Right ventricle myocardium superior (tissue), 1 donor: Measurements from ENCODE around the gene SDCCAG8. TPM values are rescaled to one million over a fixed set of nuclear protein-coding genes. Genes with fewer than 3 reads are reported as not detected.

Experiments used
- ATAC-seq: fragments of 200-7000 bp; cut with Tn5 transposase; one replicate; pipeline ENCODE4 v1.9.1; 2020; ENCODE audit warnings: mild to moderate bottlenecking; ENCODE audit not compliant: poor library complexity
- DNase-seq: peaks from one replicate; pipeline ENCODE4 v3.0.0-alpha.2; 2020
- intact Hi-C: fragments of 100-400 bp; cut with DNase I; formaldehyde crosslinking; loops from one replicate; pipeline ENCODE4 v1.11.2; 2022
- total RNA-seq: library from RNA; stranded (reverse); fragmentation: NEBNext Ultra II Directional; extraction: Animal tissue kit (Norgen Biotek cat#: 25700); gene quantifications from one replicate; pipeline ENCODE4 v1.2.1, GENCODE V29; 2021
- donor health status: DM: no; HTN: yes; CAD: no; lungs with severe emphysema.

Gene SDCCAG8
- total RNA-seq, 1 donor from 2014 or later, result 16.5 TPM

DNA sequence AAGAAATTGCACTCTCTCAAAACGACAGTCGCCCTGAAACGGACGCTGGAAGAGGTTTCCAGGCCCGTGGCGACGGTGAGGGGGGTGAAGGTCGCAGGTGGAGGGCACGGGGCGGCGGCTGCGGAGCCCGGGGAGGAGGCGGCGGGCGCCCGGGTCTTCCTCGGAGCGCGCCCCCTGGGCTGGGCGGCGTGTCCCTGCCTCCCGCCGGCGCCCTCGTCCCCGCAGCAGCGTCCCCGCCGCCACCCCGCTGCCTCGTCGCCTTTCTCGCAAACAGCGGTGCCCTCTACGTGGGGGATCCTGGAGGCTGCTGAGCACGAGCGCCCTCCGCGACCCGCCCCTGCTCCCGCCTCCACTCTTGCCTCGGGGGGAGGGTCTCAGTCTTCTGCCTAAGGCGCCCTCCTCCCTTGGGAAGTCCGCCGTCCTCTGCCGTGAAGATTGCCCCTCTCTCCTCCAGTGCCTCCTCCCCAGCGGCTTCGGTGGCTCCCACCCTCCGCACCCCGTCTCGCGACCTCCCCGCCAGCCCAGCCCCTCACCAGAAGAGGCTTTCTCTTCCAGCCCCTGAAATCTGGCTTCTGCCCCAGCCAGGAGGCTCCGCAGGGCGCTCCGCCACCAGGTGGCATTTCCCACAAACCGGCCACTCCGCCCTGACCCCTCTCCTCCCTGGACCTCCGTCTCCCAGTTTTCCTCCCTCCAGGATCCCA is 227.4 kb downstream of the SDCCAG8 start:
- no peak for DNase-seq
- intact Hi-C loops, result no loop called here
- ATAC-seq, result peak; percentile 58

DNA sequence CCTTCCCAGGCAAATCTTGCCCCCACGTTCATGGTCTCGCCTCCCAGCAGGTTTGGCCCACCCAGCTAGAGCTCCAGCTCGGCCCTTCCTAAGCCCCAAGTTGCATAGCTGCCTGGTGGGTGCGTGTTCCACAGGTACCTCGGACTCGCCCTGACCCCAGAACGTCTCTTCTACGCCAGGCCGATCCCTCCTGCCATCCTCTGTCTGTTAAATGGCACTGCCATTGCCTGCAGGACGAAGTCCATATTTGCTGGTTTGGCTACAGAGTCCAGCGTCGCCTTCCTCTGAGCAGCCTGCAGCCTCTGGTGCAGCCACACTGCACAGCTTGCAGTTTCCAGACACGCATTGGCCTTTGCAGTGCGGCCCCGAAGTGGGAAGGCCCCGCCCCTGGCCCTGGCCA is 228.1 kb downstream of the SDCCAG8 start:
- no peak for ATAC-seq
- no peak for DNase-seq
- intact Hi-C loops, result no loop called here

- DNase-seq, result no peak
- intact Hi-C loops, result no loop called here
- ATAC-seq, result no peak
Measured at GRCh38 chr1:243487036-243487648, 231.3 kb downstream of the SDCCAG8 start.

GRCh38 chr1:243487649-243488227 is 231.9 kb downstream of the SDCCAG8 start:
- intact Hi-C loops, result no loop called here
- no peak for ATAC-seq
- no peak for DNase-seq

GRCh38 chr1:243488459-243489157 is 232.8 kb downstream of the SDCCAG8 start:
- ATAC-seq (no peak), DNase-seq (no peak)
- intact Hi-C loops, result no loop called here

GRCh38 chr1:243489158-243489527 is 233.3 kb downstream of the SDCCAG8 start:
- ATAC-seq (no peak), DNase-seq (no peak)
- intact Hi-C loops, result no loop called here

DNA sequence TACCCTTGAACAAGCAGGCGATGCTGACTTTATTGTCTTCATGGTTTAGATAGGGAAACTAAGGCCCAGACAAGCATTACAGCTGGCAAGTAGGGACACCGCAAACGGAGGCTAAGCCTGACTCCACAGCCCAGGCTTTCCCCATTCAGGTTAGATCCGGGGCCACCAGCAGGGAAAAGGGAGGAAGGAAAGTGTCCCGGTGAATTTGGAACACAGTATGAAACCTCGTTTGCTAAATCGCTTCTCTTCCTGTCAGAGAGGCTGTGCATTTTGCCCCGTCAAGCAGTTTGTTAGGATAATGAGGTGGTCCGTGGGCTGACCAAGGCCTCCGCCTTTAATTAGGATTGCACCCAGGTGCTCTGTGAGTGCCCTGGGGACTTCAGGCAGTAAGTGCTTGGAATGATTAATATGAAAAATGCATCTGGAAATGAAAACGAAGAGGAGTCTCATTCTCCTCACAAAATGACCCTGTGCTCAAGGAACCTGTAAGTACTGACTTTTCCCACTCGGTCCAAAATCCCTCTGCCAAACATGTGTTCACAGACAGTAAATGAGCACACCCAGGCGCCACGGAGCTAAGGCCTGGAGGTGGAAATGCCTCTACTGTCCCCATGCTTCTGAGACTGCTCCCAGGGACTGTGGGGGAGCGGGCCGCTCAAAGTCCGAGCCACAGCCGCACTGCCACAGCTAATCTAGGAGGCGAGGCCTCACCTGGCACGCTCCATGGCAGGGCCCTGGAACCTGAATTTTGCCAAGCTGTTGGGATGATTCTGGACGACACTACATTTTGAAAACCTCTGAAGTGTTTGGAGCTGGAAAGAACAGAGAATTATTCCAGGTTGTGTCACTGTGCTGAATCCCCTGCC is 234.1 kb downstream of the SDCCAG8 start:
- intact Hi-C loops, result no loop called here
- DNase-seq (no peak), ATAC-seq (no peak)

DNA sequence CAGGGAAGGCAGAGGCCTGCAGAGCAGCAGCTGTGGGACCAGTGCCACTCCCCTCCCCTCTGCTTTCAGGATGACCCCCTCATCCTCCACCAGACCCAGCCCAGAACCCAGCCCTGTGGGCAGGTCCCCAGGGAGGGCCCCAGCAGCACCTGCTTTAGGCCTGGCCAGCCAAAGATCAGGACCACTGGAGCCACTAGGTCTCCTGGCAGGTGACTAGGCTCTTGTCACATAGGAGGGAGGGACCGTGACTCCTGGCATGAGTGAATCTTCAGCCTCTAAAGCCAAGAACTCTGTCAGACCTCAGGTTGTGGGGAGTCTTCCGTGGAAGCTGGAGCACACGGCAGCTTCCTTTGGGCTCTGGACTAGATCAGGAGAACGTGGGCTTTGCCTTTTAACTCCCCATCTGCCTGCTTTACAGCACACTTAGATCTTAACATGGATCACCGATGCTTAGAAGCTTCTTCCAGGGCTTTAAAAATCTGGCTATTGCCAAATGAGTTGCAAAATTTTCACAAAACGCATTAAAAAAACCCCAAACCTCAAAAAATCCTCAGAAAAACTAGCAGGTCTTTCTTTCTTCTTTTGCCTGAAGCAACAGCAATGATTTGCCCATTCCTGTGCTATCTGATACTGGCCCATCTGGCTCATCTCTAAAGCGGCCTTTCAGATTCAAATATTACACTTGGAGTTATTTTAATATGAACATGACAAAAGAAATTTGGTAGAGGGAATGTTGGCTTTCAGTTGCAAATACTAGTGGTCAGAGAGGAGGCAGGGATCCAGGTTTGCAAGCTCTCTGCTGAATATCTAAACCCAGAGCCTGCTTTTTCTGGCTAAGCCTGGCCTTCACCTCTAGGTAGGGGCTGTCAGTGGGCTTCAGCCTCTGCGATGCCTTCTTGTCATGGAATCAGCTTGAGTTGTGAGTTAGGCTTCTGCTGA is 235.2 kb downstream of the SDCCAG8 start:
- no peak for ATAC-seq
- no peak for DNase-seq

GRCh38 chr1:243493156-243494129 is 237.6 kb downstream of the SDCCAG8 start:
- intact Hi-C loops, result no loop called here
- no peak for DNase-seq
- no peak for ATAC-seq

More for the DNA sequence above, 235.2 kb downstream of the SDCCAG8 start:
- intact Hi-C loops, result no loop called here

DNA sequence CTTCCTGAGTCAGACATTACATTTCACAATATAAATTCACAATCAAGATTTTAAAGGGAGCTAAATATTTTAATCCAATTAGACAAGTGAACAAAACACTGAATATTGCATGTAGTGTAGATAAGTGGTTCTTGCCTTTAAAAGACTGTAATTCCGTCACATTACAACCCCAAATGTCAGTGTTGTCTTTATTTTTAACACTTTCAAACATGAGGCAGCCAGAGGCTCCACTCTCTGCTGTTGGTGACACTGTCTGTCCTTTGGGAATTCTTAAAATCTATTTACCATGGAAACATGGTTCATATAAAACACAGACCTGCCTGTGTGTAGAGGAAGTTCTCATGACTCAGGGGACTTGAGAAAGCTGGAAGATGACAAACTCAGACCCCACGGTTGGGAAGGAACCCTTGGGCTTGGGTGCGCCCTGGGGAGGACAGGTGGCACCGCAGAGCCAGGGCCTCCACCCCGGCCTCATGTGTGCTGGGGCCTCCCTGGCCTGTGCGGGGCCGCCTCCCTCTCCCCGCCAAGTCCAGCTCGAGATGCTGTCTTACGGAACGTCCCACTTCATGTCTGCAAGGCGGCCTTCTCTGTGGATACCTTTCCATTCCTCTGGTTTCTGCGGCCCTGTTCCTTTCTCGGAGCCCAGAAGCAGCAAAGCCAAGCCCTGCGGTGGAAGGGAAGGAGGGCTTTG is 239.0 kb downstream of the SDCCAG8 start:
- ATAC-seq, result no peak
- no peak for DNase-seq
- intact Hi-C loops, result no loop called here

DNA sequence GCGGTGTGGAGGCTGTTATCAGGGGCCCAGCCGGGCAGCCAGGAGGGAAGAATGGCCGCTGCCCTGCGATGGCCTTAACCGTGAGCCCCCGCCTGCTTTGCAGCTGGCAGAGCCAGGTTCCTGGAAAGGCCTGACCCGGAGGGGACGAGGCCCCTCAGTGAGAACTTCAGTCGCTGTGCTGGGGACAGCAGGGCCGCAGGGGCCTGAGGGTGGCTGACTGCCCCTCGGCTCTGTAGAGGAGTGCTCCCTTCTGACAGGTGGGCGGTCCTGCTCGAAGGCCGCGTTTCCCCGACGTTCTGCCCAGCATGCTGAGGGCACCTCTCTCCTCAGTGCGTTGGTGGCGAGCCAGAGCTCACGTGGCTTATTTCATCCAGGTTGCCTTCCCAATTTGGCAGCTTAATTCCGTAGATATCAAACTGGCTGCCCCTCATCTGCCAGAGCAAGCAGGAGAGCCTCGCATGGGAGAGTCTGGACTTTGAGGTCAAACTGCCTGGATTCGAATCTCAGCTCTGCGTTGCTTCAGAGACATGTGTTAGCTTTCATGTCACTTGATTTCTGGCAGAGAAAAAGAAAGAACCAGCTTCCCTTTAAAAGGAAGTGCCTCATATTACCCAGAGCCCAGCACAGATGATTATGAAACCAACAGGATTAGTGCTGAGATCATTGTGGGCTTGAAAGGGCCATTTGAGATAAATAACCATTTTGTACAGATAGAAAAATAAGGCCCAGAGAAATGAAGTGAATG is 239.8 kb downstream of the SDCCAG8 start:
- intact Hi-C loops, result no loop called here
- DNase-seq (no peak), ATAC-seq (peak; percentile 79)

DNA sequence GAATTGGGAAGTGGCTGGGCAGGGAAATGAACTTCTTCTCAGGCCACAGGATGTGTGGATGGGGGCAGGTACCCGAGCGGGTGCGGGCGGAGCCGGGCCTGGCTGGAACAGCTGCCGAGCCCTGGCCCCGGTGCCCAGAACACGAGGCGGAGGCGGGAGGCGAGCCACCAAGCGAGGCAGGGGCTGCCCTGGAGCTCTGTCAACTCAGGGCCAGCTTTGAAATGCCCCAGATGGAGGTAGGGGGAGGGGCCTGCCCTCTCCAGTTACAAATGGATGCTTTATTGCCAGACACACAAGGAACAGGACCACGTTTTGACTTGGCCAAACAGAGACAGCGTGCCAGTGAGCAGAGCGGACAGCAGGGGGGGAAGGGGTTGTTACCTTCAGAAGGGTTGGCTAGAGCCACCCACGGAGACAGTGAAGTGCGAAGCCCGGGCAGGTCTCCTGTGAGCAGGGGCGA is 240.4 kb downstream of the SDCCAG8 start:
- DNase-seq, result peak; percentile 72
- ATAC-seq, result peak; percentile 57
- intact Hi-C loops, result no loop called here

- no peak for ATAC-seq
- intact Hi-C loops, result no loop called here
- no peak for DNase-seq
Measured at GRCh38 chr1:243496806-243497205, 241.0 kb downstream of the SDCCAG8 start.

- ATAC-seq, result no peak
- no peak for DNase-seq
- intact Hi-C loops, result no loop called here
Measured at GRCh38 chr1:243497939-243498681, 242.3 kb downstream of the SDCCAG8 start.

- no peak for ATAC-seq
- intact Hi-C loops, result no loop called here
- DNase-seq, result no peak
Measured at GRCh38 chr1:243499248-243499647, 243.4 kb downstream of the SDCCAG8 start.
